Erythroblast (primary cell): ENCODE data around the gene PRRC1.

Experiments used
- DNase-seq, 2 experiments: peaks; one replicate each; lab custom pipeline; 2025; lab: John Stamatoyannopoulos, UW
- GATA1 ChIP-seq: IDR thresholded peaks from 2 replicates; pipeline ENCODE4 v1.6.1; 2011; ENCODE audit warnings: low read depth, mild to moderate bottlenecking, control low read depth, low read length, moderate library complexity
- POLR2A ChIP-seq: IDR thresholded peaks from 2 replicates; pipeline ENCODE4 v1.6.1; 2011; ENCODE audit warnings: mild to moderate bottlenecking, low read length

The PRRC1 gene

GRCh38 chr5:127599847-127600246, 82.4 kb downstream of the PRRC1 start:
- TF ChIP-seq POLR2A (no peak), GATA1 (no peak)
- DNase-seq = no peak

- TF ChIP-seq GATA1 = no peak
- TF ChIP-seq POLR2A = no peak
- no peak for DNase-seq
Measured at GRCh38 chr5:127601111-127601510, 83.7 kb downstream of the PRRC1 start.

- DNase-seq = no peak
- no peak for TF ChIP-seq POLR2A
- TF ChIP-seq GATA1 = no peak
Measured at GRCh38 chr5:127601601-127602000, 84.2 kb downstream of the PRRC1 start.

- TF ChIP-seq GATA1 = no peak
- no peak for TF ChIP-seq POLR2A
- no peak for DNase-seq
Measured at GRCh38 chr5:127602481-127602880, 85.0 kb downstream of the PRRC1 start.

GRCh38 chr5:127602896-127603844, 85.7 kb downstream of the PRRC1 start:
- TF ChIP-seq POLR2A (no peak), GATA1 (no peak)
- no peak for DNase-seq
